ENCODE data around the gene IRF2. TPM values are rescaled to one million over a fixed set of nuclear protein-coding genes. Genes with fewer than 3 reads are reported as not detected.

IRF2 gene
- total and polyA plus RNA-seq, 12 donors, result 19.0 to 93.1 (median 52.3) TPM

GRCh38 chr4:184413261-184414046 lies 60.9 kb downstream of the IRF2 start:
- no peak for TF ChIP-seq CTCF (IDR thresholded peaks at IDR 0.05)
- TF ChIP-seq POLR2A (IDR thresholded peaks at IDR 0.05), result no peak
- Histone ChIP-seq H3K9me3 (replicated peaks in 1 of 3) (no peaks in the 10 kb centered on the region), H3K27me3 (no peaks in the 10 kb centered on the region), H3K4me1 (replicated peaks in 1 of 2) (peaks cover 10 to 57% of the 10 kb centered on the region in 2 donors), H3K27ac (peak overlapping the region in 2 of 5 donors; percentile 15 to 41), H3K36me3 (replicated peaks in 1 of 2) (peaks cover 0 to 29% of the 10 kb centered on the region in 2 donors), H3K4me3 (no peak overlapping the region)
- 65 to 81% (median 73%) methylated on average over 13 of the region's 13 CpGs for whole genome bisulfite sequencing, 4 donors
- no peak for DNase-seq
- intact Hi-C loops (cut with DNase I), result loop anchor here in 1 of 2 donors (10.0 kb wide), 1 partner anchor 51 kb away; no protein-coding TSS in a partner anchor

- TF ChIP-seq POLR2A (IDR thresholded peaks at IDR 0.05), result no peak
- TF ChIP-seq CTCF (IDR thresholded peaks at IDR 0.05), result no peak
- DNase-seq, result no peak
These were observed 63.6 kb downstream of the IRF2 start for GRCh38 chr4:184410748-184411147.

GRCh38 chr4:184409911-184410692 lies 64.2 kb downstream of the IRF2 start:
- WGBS, 4 donors, result 85 to 90% (median 90%) methylated on average over 12 of the region's 12 CpGs
- intact Hi-C loops (cut with DNase I), result loop anchor here (10.0 kb wide), 2 partner anchors 45 to 55 kb away; no protein-coding TSS in a partner anchor
- peak overlapping the region in 2 of 5 donors; percentile 8 to 45 for H3K27ac ChIP-seq
- no peak for TF ChIP-seq CTCF (IDR thresholded peaks at IDR 0.05)
- no peak for TF ChIP-seq POLR2A (IDR thresholded peaks at IDR 0.05)
- peaks cover 5 to 47% of the 10 kb centered on the region in 2 donors for H3K4me1 ChIP-seq (replicated peaks in 1 of 2)
- peaks cover 0 to 36% of the 10 kb centered on the region in 2 donors for H3K36me3 ChIP-seq (replicated peaks in 1 of 2)
- H3K4me3 ChIP-seq, result no peak overlapping the region
- DNase-seq, result no peak
- H3K9me3 ChIP-seq (replicated peaks in 1 of 3), result no peaks in the 10 kb centered on the region
- no peaks in the 10 kb centered on the region for H3K27me3 ChIP-seq

More at GRCh38 chr4:184410748-184411147, 63.6 kb downstream of the IRF2 start:
- no peak overlapping the region for H3K4me3 ChIP-seq
- intact Hi-C loops (cut with DNase I), result loop anchor here in 1 of 2 donors (10.0 kb wide), 1 partner anchor 54 kb away; no protein-coding TSS in a partner anchor
- H3K27me3 ChIP-seq, result no peaks in the 10 kb centered on the region
- H3K4me1 ChIP-seq (replicated peaks in 1 of 2), result peaks cover 5 to 47% of the 10 kb centered on the region in 2 donors
- no peaks in the 10 kb centered on the region for H3K9me3 ChIP-seq (replicated peaks in 1 of 3)
- peak overlapping the region in 1 of 5 donors; percentile 45 for H3K27ac ChIP-seq
- H3K36me3 ChIP-seq (replicated peaks in 1 of 2), result peaks cover 0 to 36% of the 10 kb centered on the region in 2 donors
- WGBS, 4 donors, result 80 to 89% (median 86%) methylated on average over 6 of the region's 6 CpGs

GRCh38 chr4:184409502-184409901 lies 64.8 kb downstream of the IRF2 start:
- 89 to 90% (median 89%) methylated on average over 9 of the region's 9 CpGs for WGBS, 4 donors
- Histone ChIP-seq H3K9me3 (replicated peaks in 1 of 3) (no peaks in the 10 kb centered on the region), H3K36me3 (replicated peaks in 1 of 2) (peaks cover 0 to 39% of the 10 kb centered on the region in 2 donors), H3K4me1 (replicated peaks in 1 of 2) (peaks cover 5 to 47% of the 10 kb centered on the region in 2 donors), H3K4me3 (no peak overlapping the region), H3K27ac (no peak overlapping the region), H3K27me3 (no peaks in the 10 kb centered on the region)
- no peak for DNase-seq
- TF ChIP-seq CTCF (IDR thresholded peaks at IDR 0.05) (no peak), POLR2A (IDR thresholded peaks at IDR 0.05) (no peak)
- intact Hi-C loops (cut with DNase I), result loop anchor here in 1 of 2 donors (10.0 kb wide), 1 partner anchor 45 kb away; no protein-coding TSS in a partner anchor

Measured in adrenal gland (tissue), 12 donors.